Measurements from ENCODE around the gene LRRC3C.

Gene LRRC3C

DNA sequence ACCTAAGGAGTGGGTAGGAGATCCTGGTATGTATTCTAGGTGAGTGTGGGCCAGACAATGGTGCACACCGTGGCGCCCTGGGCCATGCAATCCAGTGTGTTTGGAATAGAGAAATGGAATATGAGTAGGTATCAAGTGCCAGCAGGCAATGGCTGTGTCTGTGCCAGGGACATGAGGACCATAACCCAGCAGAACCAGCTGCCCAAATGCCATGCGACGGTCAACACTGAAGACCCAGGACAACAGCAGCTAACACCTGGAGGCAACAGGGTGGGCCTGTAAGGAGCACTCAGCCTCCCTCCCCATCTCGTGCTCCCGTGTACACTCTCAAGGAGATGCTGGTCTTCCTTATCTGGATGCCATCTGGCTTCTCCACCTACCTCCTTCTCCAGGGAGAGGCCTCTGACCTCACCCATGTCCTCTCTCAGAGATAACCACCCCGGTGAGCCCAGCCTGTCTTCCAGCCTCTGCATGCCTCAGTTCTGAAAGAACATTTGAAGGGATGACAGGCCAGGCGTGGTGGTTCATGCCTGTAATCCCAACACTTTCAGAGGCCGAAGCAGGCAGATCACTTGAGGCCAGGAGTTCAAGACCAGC, 8.3 kb upstream of the LRRC3C start:
- TF ChIP-seq, protein P1, sequence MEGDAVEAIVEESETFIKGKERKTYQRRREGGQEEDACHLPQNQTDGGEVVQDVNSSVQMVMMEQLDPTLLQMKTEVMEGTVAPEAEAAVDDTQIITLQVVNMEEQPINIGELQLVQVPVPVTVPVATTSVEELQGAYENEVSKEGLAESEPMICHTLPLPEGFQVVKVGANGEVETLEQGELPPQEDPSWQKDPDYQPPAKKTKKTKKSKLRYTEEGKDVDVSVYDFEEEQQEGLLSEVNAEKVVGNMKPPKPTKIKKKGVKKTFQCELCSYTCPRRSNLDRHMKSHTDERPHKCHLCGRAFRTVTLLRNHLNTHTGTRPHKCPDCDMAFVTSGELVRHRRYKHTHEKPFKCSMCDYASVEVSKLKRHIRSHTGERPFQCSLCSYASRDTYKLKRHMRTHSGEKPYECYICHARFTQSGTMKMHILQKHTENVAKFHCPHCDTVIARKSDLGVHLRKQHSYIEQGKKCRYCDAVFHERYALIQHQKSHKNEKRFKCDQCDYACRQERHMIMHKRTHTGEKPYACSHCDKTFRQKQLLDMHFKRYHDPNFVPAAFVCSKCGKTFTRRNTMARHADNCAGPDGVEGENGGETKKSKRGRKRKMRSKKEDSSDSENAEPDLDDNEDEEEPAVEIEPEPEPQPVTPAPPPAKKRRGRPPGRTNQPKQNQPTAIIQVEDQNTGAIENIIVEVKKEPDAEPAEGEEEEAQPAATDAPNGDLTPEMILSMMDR (IDR thresholded peaks at IDR 0.05; ENCODE audit: insufficient read depth, low read length), result no peak
- TF ChIP-seq POLR2AphosphoS5 (IDR thresholded peaks at IDR 0.05; ENCODE audit: low read depth) (no peak), SPI1 (IDR thresholded peaks at IDR 0.05; ENCODE audit: borderline replicate concordance, low read depth) (no peak)
- TF ChIP-seq, protein P2, sequence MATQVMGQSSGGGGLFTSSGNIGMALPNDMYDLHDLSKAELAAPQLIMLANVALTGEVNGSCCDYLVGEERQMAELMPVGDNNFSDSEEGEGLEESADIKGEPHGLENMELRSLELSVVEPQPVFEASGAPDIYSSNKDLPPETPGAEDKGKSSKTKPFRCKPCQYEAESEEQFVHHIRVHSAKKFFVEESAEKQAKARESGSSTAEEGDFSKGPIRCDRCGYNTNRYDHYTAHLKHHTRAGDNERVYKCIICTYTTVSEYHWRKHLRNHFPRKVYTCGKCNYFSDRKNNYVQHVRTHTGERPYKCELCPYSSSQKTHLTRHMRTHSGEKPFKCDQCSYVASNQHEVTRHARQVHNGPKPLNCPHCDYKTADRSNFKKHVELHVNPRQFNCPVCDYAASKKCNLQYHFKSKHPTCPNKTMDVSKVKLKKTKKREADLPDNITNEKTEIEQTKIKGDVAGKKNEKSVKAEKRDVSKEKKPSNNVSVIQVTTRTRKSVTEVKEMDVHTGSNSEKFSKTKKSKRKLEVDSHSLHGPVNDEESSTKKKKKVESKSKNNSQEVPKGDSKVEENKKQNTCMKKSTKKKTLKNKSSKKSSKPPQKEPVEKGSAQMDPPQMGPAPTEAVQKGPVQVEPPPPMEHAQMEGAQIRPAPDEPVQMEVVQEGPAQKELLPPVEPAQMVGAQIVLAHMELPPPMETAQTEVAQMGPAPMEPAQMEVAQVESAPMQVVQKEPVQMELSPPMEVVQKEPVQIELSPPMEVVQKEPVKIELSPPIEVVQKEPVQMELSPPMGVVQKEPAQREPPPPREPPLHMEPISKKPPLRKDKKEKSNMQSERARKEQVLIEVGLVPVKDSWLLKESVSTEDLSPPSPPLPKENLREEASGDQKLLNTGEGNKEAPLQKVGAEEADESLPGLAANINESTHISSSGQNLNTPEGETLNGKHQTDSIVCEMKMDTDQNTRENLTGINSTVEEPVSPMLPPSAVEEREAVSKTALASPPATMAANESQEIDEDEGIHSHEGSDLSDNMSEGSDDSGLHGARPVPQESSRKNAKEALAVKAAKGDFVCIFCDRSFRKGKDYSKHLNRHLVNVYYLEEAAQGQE (IDR thresholded peaks at IDR 0.05; ENCODE audit: insufficient replicate concordance, low read depth), result no peak
- DNase-seq (ENCODE audit: low read depth in 1 of 2, low spot score in 1 of 2), result no peak
- H3K27me3 ChIP-seq (ENCODE audit: insufficient read depth, poor library complexity, severe bottlenecking), result no peaks in the 10 kb centered on the region
- no peak overlapping the region for H3K4me3 ChIP-seq (replicated peaks; ENCODE audit: insufficient read depth, low read length)
- H3K27ac ChIP-seq (replicated peaks), result no peak overlapping the region

DNA sequence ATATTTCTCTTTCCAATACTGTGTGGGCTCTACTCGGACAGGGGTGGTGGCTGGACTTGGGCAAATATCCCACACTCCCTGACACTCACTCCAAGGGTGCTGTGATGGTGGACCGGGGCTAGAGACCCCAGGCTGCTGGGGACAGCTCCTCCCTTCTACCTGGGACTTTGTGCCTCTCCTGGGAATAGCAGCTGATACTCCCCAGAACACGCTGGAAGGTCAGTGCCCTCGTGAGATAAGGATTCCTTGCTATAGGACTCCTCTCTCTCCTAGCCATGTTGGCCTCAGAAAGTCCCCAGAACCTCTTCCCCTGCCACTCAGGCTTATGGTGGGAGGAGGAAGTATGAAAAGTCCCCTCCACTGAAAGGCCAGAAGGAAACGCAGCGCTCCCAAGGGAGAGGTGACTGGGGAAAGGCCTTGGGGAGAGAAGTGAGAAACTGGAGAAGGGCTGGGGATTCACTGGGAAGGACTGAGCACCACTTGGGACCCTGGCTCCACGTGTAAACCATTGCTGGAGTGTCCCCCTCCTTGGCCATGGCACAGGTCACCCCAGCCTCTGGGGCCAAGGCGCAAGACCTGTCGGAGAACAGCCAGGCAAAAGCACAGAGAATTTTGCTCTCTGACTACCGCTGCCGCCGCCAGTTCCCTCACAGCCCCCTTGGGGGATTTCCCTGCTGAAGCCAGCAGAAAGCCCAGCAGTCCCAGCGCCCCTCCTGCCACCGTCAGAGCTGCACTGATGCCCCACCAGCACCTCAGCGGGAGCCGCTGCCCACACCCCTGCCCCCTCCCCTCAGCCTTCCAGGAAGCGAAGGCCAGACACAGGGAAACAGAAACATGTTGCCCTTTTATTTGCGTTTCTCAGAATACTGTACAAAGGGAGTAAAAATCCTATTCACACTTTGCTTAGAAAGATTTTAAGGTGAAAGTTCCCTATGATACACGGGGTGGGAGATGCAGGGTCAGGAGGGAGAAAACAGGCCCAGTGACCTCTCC, 7.0 kb upstream of the LRRC3C start:
- H3K27ac ChIP-seq (replicated peaks), result peak overlapping the region; percentile 64
- TF ChIP-seq SPI1 (IDR thresholded peaks at IDR 0.05; ENCODE audit: borderline replicate concordance, low read depth) (no peak), GABPA (IDR thresholded peaks at IDR 0.05; ENCODE audit: low read depth) (no peak), POLR2AphosphoS5 (IDR thresholded peaks at IDR 0.05; ENCODE audit: low read depth) (no peak)
- TF ChIP-seq, protein P2 (IDR thresholded peaks at IDR 0.05; ENCODE audit: insufficient replicate concordance, low read depth), result no peak
- TF ChIP-seq, protein P1 (IDR thresholded peaks at IDR 0.05; ENCODE audit: insufficient read depth, low read length), result no peak
- H3K4me3 ChIP-seq (replicated peaks; ENCODE audit: insufficient read depth, low read length), result no peak overlapping the region
- H3K27me3 ChIP-seq (ENCODE audit: insufficient read depth, poor library complexity, severe bottlenecking), result no peaks in the 10 kb centered on the region
- no peak for DNase-seq (ENCODE audit: low read depth in 1 of 2, low spot score in 1 of 2)

DNA sequence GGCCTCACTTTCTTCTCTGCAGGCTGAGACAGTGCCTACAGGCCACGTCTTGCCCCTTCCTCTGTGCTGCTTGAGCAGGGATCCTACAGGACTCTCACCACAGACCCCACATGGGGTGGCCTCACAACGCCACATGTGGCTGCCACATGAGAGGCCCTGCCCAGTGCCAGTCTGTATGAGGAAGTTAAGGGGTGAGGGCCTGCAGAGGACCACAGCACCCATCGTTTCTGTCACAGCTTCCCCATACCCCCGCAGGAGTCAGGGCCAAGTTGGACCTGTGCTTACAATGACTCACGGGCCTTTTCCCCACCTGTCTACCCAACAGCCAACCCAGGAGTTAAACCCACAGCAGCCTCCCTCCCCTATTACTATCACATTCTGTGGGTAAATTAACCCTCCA, 6.2 kb upstream of the LRRC3C start:
- Histone ChIP-seq H3K27ac (replicated peaks) (peak overlapping the region; percentile 64), H3K4me3 (replicated peaks; ENCODE audit: insufficient read depth, low read length) (no peak overlapping the region), H3K27me3 (ENCODE audit: insufficient read depth, poor library complexity, severe bottlenecking) (no peaks in the 10 kb centered on the region)
- peak; percentile 57 to 82 for DNase-seq (ENCODE audit: low read depth in 1 of 2, low spot score in 1 of 2)
- TF ChIP-seq POLR2AphosphoS5 (IDR thresholded peaks at IDR 0.05; ENCODE audit: low read depth) (no peak), SPI1 (IDR thresholded peaks at IDR 0.05; ENCODE audit: borderline replicate concordance, low read depth) (no peak), GABPA (IDR thresholded peaks at IDR 0.05; ENCODE audit: low read depth) (no peak)
- TF ChIP-seq, protein P1 (IDR thresholded peaks at IDR 0.05; ENCODE audit: insufficient read depth, low read length), result no peak
- TF ChIP-seq, protein P2 (IDR thresholded peaks at IDR 0.05; ENCODE audit: insufficient replicate concordance, low read depth), result no peak

Measured in HL-60 (cell line).